CD14-positive monocyte (primary cell): ENCODE measurements around the gene PLEKHA7. TPM values are rescaled to one million over a fixed set of nuclear protein-coding genes. Genes with fewer than 3 reads are reported as not detected.

ENCODE experiments used
- DNase-seq, 3 donors: peaks; one replicate each; pipeline ENCODE4 v3.0.0-alpha.2; 2011 to 2022
- H2AFZ ChIP-seq: 2 replicates; pipeline ENCODE4 v1.6.0; 2012; ENCODE audit warnings: mild to moderate bottlenecking, low read depth, low read length, inconsistent platforms; ENCODE audit not compliant: insufficient read depth, poor library complexity, severe bottlenecking
- H3K27ac ChIP-seq, 2 donors: 1 replicate in 1 of 2; 2 replicates in 1 of 2; pipeline ENCODE4 v1.5.1; 2012 to 2013; ENCODE audit warnings: low read length in 2 of 2, control low read depth in 1 of 2, inconsistent platforms in 1 of 2, low read depth in 1 of 2, mild to moderate bottlenecking in 1 of 2
- H3K27me3 ChIP-seq, 2 donors: one replicate each; pipeline versions ENCODE4 v1.6.0 to v1.6.1; 2011 to 2013; ENCODE audit warnings: low read length in 2 of 2; ENCODE audit not compliant: control insufficient read depth in 2 of 2, insufficient read depth in 2 of 2
- H3K36me3 ChIP-seq, 2 donors: replicated peaks in 1 of 2; 1 replicate in 1 of 2; 2 replicates in 1 of 2; pipeline versions ENCODE4 v1.5.1 to v1.6.1; 2012 to 2013; ENCODE audit warnings: low read length in 2 of 2, control low read depth in 1 of 2, inconsistent platforms in 1 of 2, mild to moderate bottlenecking in 1 of 2; ENCODE audit not compliant: insufficient read depth in 2 of 2, control insufficient read depth in 1 of 2
- H3K4me1 ChIP-seq, 2 donors: 1 replicate in 1 of 2; 2 replicates in 1 of 2; pipeline versions ENCODE4 v1.5.1 to v1.6.1; 2012 to 2013; ENCODE audit warnings: low read length in 2 of 2, control low read depth in 1 of 2, inconsistent platforms in 1 of 2, mild to moderate bottlenecking in 1 of 2, moderate library complexity in 1 of 2; ENCODE audit not compliant: insufficient read depth in 2 of 2, control insufficient read depth in 1 of 2
- H3K4me2 ChIP-seq: replicated peaks from 2 replicates; pipeline ENCODE3; 2012; ENCODE audit warnings: low read length, moderate library complexity, mild to moderate bottlenecking; ENCODE audit not compliant: poor library complexity, severe bottlenecking; ENCODE audit errors: extremely low read depth
- H3K4me3 ChIP-seq, 3 experiments: fragments of 200-600 bp in 1 of 3; sonication (generic) in 1 of 3; replicated peaks in 1 of 3; 1 replicate in 2 of 3; 2 replicates in 1 of 3; pipeline ENCODE4 v1.5.1; 2011 to 2013; ENCODE audit warnings: low read length in 3 of 3, mild to moderate bottlenecking in 3 of 3, control low read depth in 2 of 3, low read depth in 2 of 3, inconsistent platforms in 1 of 3, moderate library complexity in 1 of 3
- H3K79me2 ChIP-seq: 2 replicates; pipeline ENCODE4 v1.6.0; 2012; ENCODE audit warnings: mild to moderate bottlenecking, control low read depth, inconsistent platforms, low read length, moderate library complexity; ENCODE audit not compliant: insufficient read depth
- H3K9ac ChIP-seq: 2 replicates; pipeline ENCODE4 v1.6.0; 2017; ENCODE audit warnings: low read length, mild to moderate bottlenecking; ENCODE audit not compliant: insufficient read depth, poor library complexity, severe bottlenecking
- H3K9me3 ChIP-seq, 2 donors: replicated peaks in 1 of 2; 1 replicate in 1 of 2; 2 replicates in 1 of 2; pipeline versions ENCODE4 v1.5.1 to v1.6.1; 2012 to 2013; ENCODE audit warnings: low read length in 2 of 2, control low read depth in 1 of 2; ENCODE audit not compliant: control insufficient read depth in 1 of 2, insufficient read depth in 1 of 2
- H4K20me1 ChIP-seq: 2 replicates; pipeline ENCODE4 v1.6.0; 2012; ENCODE audit warnings: mild to moderate bottlenecking, low read length, control low read depth, moderate library complexity; ENCODE audit not compliant: insufficient read depth
- H3K27ac Mint-ChIP-seq, 7 donors: one replicate each; pipeline ENCODE4 v1.8.0; 2020; ENCODE audit warnings: mild to moderate bottlenecking in 7 of 7, mixed read lengths in 7 of 7, moderate library complexity in 6 of 7, inconsistent platforms in 2 of 7
- H3K27me3 Mint-ChIP-seq, 3 donors: one replicate each; pipeline ENCODE4 v1.8.0; 2021 to 2022; ENCODE audit warnings: low read depth in 3 of 3, mild to moderate bottlenecking in 3 of 3, mixed read lengths in 3 of 3, moderate library complexity in 3 of 3, inconsistent platforms in 1 of 3
- H3K36me3 Mint-ChIP-seq, 2 donors: one replicate each; pipeline ENCODE4 v1.8.0; 2020; ENCODE audit warnings: mixed read lengths in 2 of 2, inconsistent platforms in 1 of 2, mild to moderate bottlenecking in 1 of 2
- H3K4me1 Mint-ChIP-seq: one replicate; pipeline ENCODE4 v1.8.0; 2020; ENCODE audit warnings: mild to moderate bottlenecking, mixed read lengths
- H3K4me3 Mint-ChIP-seq, 2 donors: one replicate each; pipeline ENCODE4 v1.8.0; 2020; ENCODE audit warnings: mild to moderate bottlenecking in 2 of 2, mixed read lengths in 2 of 2, moderate library complexity in 1 of 2
- H3K9me3 Mint-ChIP-seq, 7 donors: one replicate each; pipeline ENCODE4 v1.8.0; 2020 to 2022; ENCODE audit warnings: mixed read lengths in 7 of 7, mild to moderate bottlenecking in 6 of 7, moderate library complexity in 6 of 7, inconsistent platforms in 2 of 7
- WGBS: methylation state at CpG from one replicate; pipeline ENCODE4 v1.1.5; 2013; ENCODE audit warnings: missing lambda C conversion rate; ENCODE audit not compliant: insufficient coverage; 5-methylcytosine and 5-hydroxymethylcytosine counted together
- intact Hi-C, 2 donors: fragments of 100-400 bp; cut with micrococcal nuclease; formaldehyde crosslinking; loops; one replicate each; pipeline versions ENCODE4 v1.15.0 to v1.15.1; 2023
- polyA plus RNA-seq, 3 donors: library from polyadenylated mRNA; depleted of rRNA in 1 of 3; unstranded in 2 of 3; stranded (reverse) in 1 of 3; fragments of 300-500 nt in 2 of 3; fragments of >200 nt in 1 of 3; fragmentation: Illumina TruSeq in 2 of 3; gene quantifications; 1 replicate in 2 of 3; 2 replicates in 1 of 3; pipeline ENCODE4 v1.2.3, GENCODE V29; 2012 to 2021
- TF ChIP-seq, protein P1 (sequence below): fragments of 200-600 bp; IDR thresholded peaks from one replicate; pipeline ENCODE4 v1.8.0; 2022; ENCODE audit warnings: antibody characterized with exemption, mild to moderate bottlenecking

The PLEKHA7 gene
- polyA plus RNA-seq, 3 donors = 0.05 to 0.92 (median 0.22) TPM

DNA sequence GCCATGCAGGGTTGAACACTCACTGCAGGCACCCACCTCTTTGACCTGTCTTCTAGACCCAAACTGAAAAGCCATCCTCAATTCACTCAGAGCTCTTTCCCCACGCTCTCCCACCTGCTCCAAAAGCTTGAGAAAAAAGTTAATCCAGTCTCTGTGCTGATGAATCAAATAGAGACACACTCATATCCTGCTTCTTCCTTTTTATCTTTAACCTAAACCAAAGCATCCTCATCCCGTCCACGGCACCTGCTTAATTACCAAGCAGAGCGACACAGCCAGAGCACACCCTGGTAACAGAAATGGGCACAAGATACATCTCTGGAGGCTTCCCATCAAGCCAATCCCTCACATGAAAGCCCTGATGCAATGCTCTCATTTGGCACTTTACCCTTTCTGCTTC is 102.6 kb downstream of the PLEKHA7 start:
- H3K27me3 ChIP-seq = no peaks in the 10 kb centered on the region
- DNase-seq = no peak
- H3K27ac ChIP-seq = no peak overlapping the region
- H2AFZ ChIP-seq = no peak overlapping the region
- H3K36me3 ChIP-seq = no peaks in the 10 kb centered on the region
- H3K4me3 Mint-ChIP-seq = no peak overlapping the region
- H3K4me2 ChIP-seq = no peak overlapping the region
- WGBS = 96% methylated on average over 4 of the region's 4 CpGs
- H3K9me3 ChIP-seq = no peaks in the 10 kb centered on the region
- H3K4me1 ChIP-seq = no peaks in the 10 kb centered on the region
- no peak overlapping the region for H3K9ac ChIP-seq
- peaks cover 0 to 3% (median 0%) of the 10 kb centered on the region in 7 donors for H3K9me3 Mint-ChIP-seq
- no peak overlapping the region for H3K27ac Mint-ChIP-seq
- H3K36me3 Mint-ChIP-seq = no peaks in the 10 kb centered on the region
- no peaks in the 10 kb centered on the region for H4K20me1 ChIP-seq
- intact Hi-C loops = no loop called here
- TF ChIP-seq, protein P1, sequence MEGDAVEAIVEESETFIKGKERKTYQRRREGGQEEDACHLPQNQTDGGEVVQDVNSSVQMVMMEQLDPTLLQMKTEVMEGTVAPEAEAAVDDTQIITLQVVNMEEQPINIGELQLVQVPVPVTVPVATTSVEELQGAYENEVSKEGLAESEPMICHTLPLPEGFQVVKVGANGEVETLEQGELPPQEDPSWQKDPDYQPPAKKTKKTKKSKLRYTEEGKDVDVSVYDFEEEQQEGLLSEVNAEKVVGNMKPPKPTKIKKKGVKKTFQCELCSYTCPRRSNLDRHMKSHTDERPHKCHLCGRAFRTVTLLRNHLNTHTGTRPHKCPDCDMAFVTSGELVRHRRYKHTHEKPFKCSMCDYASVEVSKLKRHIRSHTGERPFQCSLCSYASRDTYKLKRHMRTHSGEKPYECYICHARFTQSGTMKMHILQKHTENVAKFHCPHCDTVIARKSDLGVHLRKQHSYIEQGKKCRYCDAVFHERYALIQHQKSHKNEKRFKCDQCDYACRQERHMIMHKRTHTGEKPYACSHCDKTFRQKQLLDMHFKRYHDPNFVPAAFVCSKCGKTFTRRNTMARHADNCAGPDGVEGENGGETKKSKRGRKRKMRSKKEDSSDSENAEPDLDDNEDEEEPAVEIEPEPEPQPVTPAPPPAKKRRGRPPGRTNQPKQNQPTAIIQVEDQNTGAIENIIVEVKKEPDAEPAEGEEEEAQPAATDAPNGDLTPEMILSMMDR = no peak
- H3K4me3 ChIP-seq = no peak overlapping the region
- no peaks in the 10 kb centered on the region for H3K4me1 Mint-ChIP-seq
- H3K79me2 ChIP-seq = no peaks in the 10 kb centered on the region
- H3K27me3 Mint-ChIP-seq = peaks cover 1 to 9% (median 3%) of the 10 kb centered on the region in 3 donors

DNA sequence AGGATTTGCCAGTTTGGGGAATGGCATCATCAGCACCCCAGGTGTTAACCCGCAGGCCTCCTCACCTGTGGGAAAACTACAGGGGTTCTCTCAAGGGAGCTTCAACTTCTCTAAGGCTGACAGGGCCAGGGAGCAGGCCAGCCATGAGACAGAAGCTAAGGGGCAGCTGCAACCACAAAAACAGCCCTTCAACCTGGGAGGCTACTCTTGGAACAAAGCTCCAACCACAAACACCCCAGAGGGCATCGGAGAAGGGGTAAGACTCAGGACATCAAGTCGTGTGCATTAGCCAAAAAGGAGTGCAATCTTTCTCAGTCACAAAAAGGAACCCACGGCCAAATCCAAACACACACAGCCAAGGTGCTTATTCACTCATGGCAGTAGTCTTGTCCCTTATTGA is 103.0 kb downstream of the PLEKHA7 start:
- TF ChIP-seq, protein P1 = no peak
- peaks cover 1 to 4% (median 3%) of the 10 kb centered on the region in 3 donors for H3K27me3 Mint-ChIP-seq
- H3K4me1 ChIP-seq = no peaks in the 10 kb centered on the region
- intact Hi-C loops = no loop called here
- peaks cover 0 to 3% (median 0%) of the 10 kb centered on the region in 7 donors for H3K9me3 Mint-ChIP-seq
- no peak overlapping the region for H2AFZ ChIP-seq
- no peaks in the 10 kb centered on the region for H3K36me3 ChIP-seq
- H3K27ac Mint-ChIP-seq = no peak overlapping the region
- H3K4me3 Mint-ChIP-seq = no peak overlapping the region
- no peak overlapping the region for H3K4me3 ChIP-seq
- no peak overlapping the region for H3K4me2 ChIP-seq
- H3K27ac ChIP-seq = no peak overlapping the region
- H4K20me1 ChIP-seq = no peaks in the 10 kb centered on the region
- no peaks in the 10 kb centered on the region for H3K9me3 ChIP-seq
- H3K27me3 ChIP-seq = no peaks in the 10 kb centered on the region
- no peaks in the 10 kb centered on the region for H3K4me1 Mint-ChIP-seq
- DNase-seq = no peak
- 100% methylated on average over 2 of the region's 4 CpGs for WGBS
- H3K79me2 ChIP-seq = no peaks in the 10 kb centered on the region
- H3K9ac ChIP-seq = no peak overlapping the region
- H3K36me3 Mint-ChIP-seq = no peaks in the 10 kb centered on the region
